AG04450 (cell line): ENCODE measurements around the gene MTFR2. TPM values are rescaled to one million over a fixed set of nuclear protein-coding genes. Genes with fewer than 3 reads are reported as not detected.

ENCODE experiments used
- CTCF ChIA-PET: fragments of 300-600, 350-600 bp; formaldehyde crosslinking; extraction: SDS; loops from one replicate; lab custom pipeline; 2022; ENCODE audit warnings: antibody characterized with exemption, inconsistent platforms; lab: Charles Lee
- POLR2A ChIA-PET: fragments of 350-600 bp; formaldehyde crosslinking; extraction: SDS; loops from one replicate; lab custom pipeline; 2021; ENCODE audit warnings: antibody characterized with exemption, inconsistent platforms; lab: Yijun Ruan, JAX
- DNase-seq: peaks from one replicate; pipeline ENCODE4 v3.0.0-alpha.2; 2011; ENCODE audit warnings: low read depth, low spot score
- H3K27ac ChIP-seq: one replicate; pipeline ENCODE4 v1.5.1; 2012; ENCODE audit warnings: low read depth, low read length, control low read depth
- H3K27me3 ChIP-seq: one replicate; pipeline ENCODE4 v1.6.0; 2012; ENCODE audit warnings: low read length; ENCODE audit not compliant: control insufficient read depth, insufficient read depth
- H3K4me3 ChIP-seq: 2 replicates; pipeline ENCODE4 v1.5.1; 2011; ENCODE audit warnings: mild to moderate bottlenecking, low read depth, low read length, control low read depth
- H3K9me3 ChIP-seq: 2 replicates; pipeline ENCODE4 v1.5.1; 2012; ENCODE audit warnings: low read length; ENCODE audit not compliant: control insufficient read depth, insufficient read depth
- polyA plus RNA-seq: library from polyadenylated mRNA; depleted of rRNA; stranded (reverse); fragments of >200 nt; gene quantifications from 2 replicates; pipeline ENCODE4 v1.2.3, GENCODE V29; 2011
- TF ChIP-seq, protein P1 (sequence below): IDR thresholded peaks from 2 replicates; pipeline ENCODE4 v1.5.1; 2011; ENCODE audit warnings: low read depth, low read length, control low read depth, inconsistent platforms

The MTFR2 gene
- polyA plus RNA-seq, 1 experiment: 3.3 TPM

DNA sequence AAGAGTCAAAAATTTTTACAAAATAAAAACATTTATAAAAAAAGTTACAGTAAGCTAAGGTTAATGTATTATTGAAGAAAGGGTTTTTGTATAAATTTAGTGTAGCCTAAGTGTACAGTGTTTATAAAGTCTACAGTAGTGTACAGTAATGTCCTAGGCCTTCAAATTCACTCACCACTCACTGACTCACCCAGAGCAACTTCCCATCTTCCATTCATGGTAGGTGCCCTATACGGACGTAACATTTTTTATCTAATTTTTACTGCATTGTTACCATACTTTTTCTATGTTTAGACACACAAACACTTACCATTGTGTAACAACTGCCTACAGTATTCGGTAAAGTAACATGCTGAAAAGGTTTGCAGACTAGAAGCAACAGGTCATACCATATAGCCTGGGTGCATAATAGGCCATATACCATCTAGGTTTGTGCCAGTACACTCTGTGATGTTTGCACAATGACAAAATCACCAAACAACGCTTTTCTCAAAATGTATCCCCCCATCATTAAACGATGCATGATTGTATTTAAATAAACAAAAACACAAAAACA, 6.0 kb downstream of the MTFR2 start:
- Histone ChIP-seq H3K9me3 (no peaks in the 10 kb centered on the region), H3K27ac (no peak overlapping the region), H3K27me3 (no peaks in the 10 kb centered on the region), H3K4me3 (no peak overlapping the region)
- POLR2A ChIA-PET: no interaction called here
- CTCF ChIA-PET: interaction anchor here (0.7 to 1.7 kb wide), 2 partner anchors 18 to 39 kb away, joined by 4 to 9 read pairs; no protein-coding TSS in a partner anchor
- TF ChIP-seq, protein P1, sequence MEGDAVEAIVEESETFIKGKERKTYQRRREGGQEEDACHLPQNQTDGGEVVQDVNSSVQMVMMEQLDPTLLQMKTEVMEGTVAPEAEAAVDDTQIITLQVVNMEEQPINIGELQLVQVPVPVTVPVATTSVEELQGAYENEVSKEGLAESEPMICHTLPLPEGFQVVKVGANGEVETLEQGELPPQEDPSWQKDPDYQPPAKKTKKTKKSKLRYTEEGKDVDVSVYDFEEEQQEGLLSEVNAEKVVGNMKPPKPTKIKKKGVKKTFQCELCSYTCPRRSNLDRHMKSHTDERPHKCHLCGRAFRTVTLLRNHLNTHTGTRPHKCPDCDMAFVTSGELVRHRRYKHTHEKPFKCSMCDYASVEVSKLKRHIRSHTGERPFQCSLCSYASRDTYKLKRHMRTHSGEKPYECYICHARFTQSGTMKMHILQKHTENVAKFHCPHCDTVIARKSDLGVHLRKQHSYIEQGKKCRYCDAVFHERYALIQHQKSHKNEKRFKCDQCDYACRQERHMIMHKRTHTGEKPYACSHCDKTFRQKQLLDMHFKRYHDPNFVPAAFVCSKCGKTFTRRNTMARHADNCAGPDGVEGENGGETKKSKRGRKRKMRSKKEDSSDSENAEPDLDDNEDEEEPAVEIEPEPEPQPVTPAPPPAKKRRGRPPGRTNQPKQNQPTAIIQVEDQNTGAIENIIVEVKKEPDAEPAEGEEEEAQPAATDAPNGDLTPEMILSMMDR: no peak
- DNase-seq: peak; percentile 37

DNA sequence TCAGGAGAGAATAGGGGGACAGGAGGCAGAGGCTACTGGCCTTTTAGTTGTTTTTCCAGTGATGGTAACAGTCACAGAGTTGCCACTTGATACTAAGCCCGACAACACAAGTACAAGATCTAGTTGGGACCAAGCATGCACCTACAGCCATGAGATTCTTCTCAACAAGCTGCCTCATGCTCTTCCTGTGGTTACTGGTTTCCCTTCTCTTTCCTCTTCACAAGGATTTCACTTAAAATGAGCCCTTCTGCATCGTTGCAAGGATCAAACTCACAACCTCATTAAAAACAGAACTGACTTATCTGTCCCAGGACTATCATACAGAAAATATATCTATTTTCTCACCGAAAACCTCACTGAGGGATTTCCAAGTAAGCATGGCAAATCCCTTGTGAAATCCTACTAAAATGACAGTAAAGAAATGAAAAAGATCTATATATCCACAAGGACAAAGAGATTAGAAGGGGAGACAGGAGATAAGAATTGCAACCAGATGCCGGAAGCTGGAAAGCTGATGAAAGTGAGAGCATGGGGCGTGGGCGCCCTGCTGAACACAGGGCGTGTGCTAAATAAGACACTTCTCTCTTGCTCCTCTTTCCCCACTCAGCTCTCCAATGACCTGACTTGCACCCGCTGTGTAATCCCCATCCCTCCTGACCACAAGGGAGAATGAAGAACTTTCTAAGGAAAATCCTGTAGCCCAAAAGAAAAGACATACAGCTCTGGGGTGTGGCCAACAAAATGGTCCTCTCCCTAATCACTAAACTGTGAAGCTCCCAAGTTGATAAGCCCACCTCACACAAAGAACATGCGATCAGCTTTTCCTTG, 13.4 kb downstream of the MTFR2 start:
- POLR2A ChIA-PET: no interaction called here
- TF ChIP-seq, protein P1: no peak
- no peak for DNase-seq
- Histone ChIP-seq H3K9me3 (no peaks in the 10 kb centered on the region), H3K4me3 (no peak overlapping the region), H3K27me3 (no peaks in the 10 kb centered on the region), H3K27ac (no peak overlapping the region)
- CTCF ChIA-PET: interaction anchor here (0.5 to 5.1 kb wide), 2 partner anchors 10 to 681 kb away, joined by 3 to 33 read pairs; no protein-coding TSS in a partner anchor

DNA sequence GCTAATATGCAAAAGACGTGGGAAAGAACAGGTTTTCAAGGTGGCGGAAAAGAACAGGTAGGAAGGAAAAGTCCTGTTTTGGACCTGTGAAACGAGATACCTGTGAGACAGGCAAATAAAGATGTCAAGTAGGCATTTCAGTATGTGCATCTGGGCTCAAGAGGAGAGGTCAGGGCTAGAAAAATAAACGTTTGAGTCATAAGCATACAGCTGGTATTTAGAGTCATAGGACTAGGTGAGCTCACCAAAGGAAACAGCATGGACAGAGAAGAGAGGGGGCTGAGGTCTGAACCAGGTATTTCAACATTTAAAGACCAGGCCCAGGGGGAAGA, 14.9 kb downstream of the MTFR2 start:
- H3K27ac ChIP-seq: no peak overlapping the region
- H3K9me3 ChIP-seq: no peaks in the 10 kb centered on the region
- CTCF ChIA-PET: interaction anchor here (0.6 to 5.1 kb wide), 3 partner anchors 9 to 554 kb away, joined by 3 to 33 read pairs (median 3); no protein-coding TSS in a partner anchor
- H3K27me3 ChIP-seq: no peaks in the 10 kb centered on the region
- POLR2A ChIA-PET: no interaction called here
- H3K4me3 ChIP-seq: no peak overlapping the region
- TF ChIP-seq, protein P1: no peak
- peak; percentile 59 for DNase-seq

DNA sequence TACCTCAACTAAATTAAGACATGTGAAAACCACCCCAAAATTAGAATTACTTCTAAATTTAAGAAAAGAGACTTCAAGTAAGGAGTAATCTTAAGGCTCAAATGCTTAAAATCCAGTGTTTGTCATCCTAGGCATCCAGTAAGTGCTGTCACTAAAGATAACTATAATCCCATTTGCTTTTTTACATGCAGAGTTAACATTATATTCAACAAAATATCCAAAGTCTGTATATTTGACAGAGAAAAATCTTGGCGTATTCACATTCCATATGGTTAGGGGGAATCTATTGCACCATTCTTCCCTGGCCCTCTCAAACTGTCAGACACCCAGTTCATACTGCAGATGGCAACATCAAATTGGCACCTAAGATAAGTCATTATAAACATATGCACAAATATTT, 17.4 kb downstream of the MTFR2 start:
- CTCF ChIA-PET: no interaction called here
- POLR2A ChIA-PET: no interaction called here
- no peak for DNase-seq

More for the DNA sequence above, 17.4 kb downstream of the MTFR2 start:
- TF ChIP-seq, protein P1: no peak
- H3K4me3 ChIP-seq: no peak overlapping the region
- H3K27ac ChIP-seq: no peak overlapping the region
- H3K9me3 ChIP-seq: no peaks in the 10 kb centered on the region
- H3K27me3 ChIP-seq: no peaks in the 10 kb centered on the region
